22Rv1 (cell line): ENCODE results near the gene NCKAP5.

Source experiments
- H3K27ac ChIP-seq: fragments of 450-650 bp; 2 replicates; pipeline ENCODE4 v1.5.1; 2017
- CTCF ChIP-seq: fragments of 450-650 bp; IDR thresholded peaks from 2 replicates; pipeline ENCODE4 v1.5.1; 2017; ENCODE audit warnings: mild to moderate bottlenecking
- ZFX ChIP-seq: fragments of 450-650 bp; IDR thresholded peaks from 2 replicates; pipeline ENCODE4 v1.6.1; 2017; ENCODE audit warnings: antibody characterized with exemption, borderline replicate concordance

Gene NCKAP5

GRCh38 chr2:132654335-132654734, 913.9 kb downstream of the NCKAP5 start:
- TF ChIP-seq ZFX (no peak), CTCF (no peak)

DNA sequence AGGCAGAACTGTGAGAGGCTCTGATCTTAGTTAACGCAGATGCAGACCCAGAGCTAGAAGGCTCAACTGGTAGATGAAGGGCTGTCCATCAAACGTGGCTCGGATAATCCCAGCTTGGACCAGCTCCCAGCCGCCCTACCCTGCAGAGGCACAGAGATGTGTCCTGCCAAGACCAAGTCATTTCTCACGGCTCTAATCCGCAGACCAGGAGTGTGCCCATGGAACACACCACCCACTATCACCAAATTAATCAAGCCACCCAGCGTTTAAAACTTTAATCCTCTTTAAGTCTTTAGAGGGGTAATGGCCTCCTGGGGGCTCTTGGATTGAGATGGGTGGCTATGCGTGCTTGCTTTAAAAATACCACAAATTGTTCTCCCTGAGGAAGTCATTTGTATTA, 915.8 kb downstream of the NCKAP5 start:
- no peak overlapping the region for H3K27ac ChIP-seq

More at GRCh38 chr2:132654335-132654734, 913.9 kb downstream of the NCKAP5 start:
- no peak overlapping the region for H3K27ac ChIP-seq

GRCh38 chr2:132651115-132652045, 916.9 kb downstream of the NCKAP5 start:
- peak; percentile 52 for TF ChIP-seq CTCF
- no peak for TF ChIP-seq ZFX
- no peak overlapping the region for H3K27ac ChIP-seq

More for the DNA sequence above, 915.8 kb downstream of the NCKAP5 start:
- TF ChIP-seq ZFX (no peak), CTCF (no peak)

GRCh38 chr2:132646540-132647108, 921.6 kb downstream of the NCKAP5 start:
- no peak overlapping the region for H3K27ac ChIP-seq
- TF ChIP-seq CTCF = no peak
- TF ChIP-seq ZFX = no peak

DNA sequence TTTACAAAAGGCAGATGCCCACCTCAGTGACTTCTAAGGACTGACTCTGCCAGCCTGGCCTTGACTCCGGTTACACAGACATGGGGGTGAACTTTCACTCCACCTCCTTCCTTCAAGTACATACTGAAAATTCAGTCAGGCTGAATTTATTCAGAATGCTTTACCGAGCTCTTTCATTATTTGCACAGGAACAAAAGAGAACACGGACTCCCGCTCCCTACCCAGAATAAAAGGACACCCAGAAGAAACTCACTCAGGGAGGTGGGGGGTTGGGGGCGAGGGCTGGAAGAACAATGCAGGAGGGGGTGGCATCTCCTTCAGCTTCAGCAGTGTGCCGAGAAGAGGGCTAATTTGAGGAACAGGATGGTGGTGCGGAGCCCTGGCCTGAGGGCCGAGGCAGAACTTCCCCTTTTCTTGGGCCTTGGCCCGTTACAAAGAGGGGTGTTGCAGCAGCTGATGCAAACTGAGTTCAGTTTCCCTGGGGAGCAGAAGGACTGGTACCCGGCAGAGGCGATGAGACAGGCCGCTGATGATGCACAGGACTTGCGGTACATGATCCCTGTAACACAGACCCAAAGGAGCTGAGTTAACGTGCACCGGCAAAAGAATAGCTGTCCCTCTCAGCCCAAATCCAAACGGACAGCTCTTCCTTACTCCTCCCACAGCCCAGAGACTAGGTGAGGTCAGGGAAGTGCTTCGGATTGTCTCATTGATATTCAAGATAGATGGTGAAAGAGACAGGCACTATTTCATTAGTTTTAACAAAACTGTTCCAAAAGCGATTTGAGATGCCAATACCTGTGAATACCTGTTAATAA, 922.3 kb downstream of the NCKAP5 start:
- H3K27ac ChIP-seq = no peak overlapping the region
- TF ChIP-seq ZFX (no peak), CTCF (no peak)

GRCh38 chr2:132645176-132645575, 923.1 kb downstream of the NCKAP5 start:
- no peak overlapping the region for H3K27ac ChIP-seq
- TF ChIP-seq ZFX = no peak
- no peak for TF ChIP-seq CTCF
